Endothelial cell of hepatic sinusoid (primary cell): ENCODE measurements around the gene NRG2.

ENCODE experiments used
- in situ Hi-C: cut with HindIII; loops from 2 replicates; pipeline ENCODE4 v1.10.0; 2017; ENCODE audit warnings: low sequenced_read_pairs

The NRG2 gene

DNA sequence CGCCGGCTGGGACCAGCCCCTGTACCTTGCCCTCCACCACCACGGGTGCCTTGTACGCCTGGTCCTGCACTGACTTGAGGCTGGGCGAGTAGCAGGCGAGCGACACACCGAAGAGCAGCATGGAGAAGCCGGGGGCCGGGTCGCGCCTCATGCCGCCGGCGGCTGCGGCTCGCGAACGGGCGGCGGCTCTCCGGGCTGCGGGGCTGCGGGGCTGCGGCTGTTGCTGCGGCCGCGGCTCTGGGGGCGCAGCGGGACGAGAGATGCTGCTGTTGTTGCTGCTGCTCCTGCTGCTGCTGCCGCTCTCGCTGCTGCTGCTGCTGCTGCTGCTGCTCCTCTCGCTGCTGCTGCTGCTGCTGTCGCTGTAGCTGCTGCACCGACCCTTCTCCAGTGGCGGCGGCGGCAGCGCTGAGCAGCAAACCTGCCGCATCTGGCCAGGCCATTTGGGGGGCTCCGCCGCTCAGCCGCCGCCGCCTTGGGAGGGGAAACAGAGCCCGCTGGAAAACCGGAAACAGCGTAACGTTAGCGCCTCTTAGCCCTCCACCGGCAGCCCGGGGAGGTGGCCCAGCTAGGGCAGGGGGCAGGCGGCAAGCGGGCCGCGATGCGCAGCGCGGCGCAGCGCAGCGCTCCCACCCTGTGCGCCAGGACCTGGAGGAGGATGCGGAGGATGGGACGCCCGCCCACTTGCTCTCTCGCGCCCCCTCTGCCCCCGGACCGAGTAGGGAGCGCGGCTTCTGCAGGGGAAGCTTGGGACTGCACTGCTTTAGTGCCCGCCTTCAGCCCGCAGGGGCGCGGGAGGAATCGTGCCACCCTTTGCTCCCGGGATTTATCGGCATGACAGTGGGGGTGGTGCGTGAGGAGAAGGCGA, at the start of gene NRG2:
NRG2 (minus strand) TSS at position 657 of the 865 bp plus-strand sequence.
- in situ Hi-C loops: no loop called here

GRCh38 chr5:140090251-140090650, 47.2 kb upstream of the NRG2 start:
- in situ Hi-C loops: no loop called here

DNA sequence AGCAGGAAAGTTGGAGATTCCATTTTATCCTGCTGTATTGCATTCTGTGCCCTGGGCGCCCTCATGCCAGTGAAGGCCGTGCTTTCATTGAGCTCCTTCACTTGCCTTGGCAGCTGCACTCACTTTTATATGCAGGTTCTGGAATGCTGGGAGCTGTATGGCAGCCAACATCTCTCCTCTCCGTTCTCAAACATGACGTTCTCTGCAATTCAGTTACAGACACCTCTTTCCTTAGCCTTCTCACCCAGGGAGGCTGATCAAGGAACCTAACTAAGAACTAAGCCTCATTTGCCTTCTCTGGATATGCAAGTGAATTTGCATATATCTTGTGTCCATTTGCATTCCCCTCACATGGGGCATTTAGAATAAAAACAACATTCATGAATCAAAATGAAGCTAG, 41.4 kb upstream of the NRG2 start:
- in situ Hi-C loops: no loop called here

DNA sequence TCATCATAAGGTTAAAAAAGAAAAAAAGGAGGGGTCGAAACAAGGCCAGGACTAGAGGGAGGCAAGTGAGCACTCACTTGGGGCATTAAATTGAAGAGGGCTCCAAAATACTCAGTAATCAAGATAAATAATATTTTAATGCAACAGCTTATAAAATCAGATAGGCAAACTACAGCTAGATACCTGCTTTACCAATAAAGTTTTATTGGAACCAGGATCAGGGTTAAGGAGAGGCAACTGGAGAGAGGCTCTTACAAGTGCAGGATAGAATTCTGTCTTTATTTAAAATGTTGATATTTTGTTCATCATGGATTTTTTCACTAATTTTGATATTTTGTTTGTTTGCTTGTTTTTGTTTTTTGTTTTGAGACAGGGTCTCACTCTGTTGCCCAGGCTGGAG, 40.6 kb upstream of the NRG2 start:
- in situ Hi-C loops: no loop called here

DNA sequence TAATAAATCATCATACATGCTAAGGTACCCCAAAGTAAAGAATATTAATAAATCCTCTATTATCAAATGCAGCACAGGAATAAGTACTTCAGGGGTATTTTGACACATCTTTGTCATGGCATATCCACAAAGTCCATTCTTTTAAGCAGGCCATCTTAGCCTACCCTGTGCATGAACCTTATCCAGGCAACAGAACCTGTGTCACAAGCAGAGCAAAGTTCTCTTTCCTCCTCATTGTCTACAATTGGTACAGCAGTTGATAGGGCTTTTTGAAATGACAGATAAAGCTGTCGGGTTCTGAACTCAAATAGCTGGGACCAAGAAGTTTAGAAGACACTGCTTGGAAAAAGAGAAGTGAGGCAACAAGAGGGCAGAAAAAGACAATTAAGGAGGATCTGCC, 40.0 kb upstream of the NRG2 start:
- in situ Hi-C loops: no loop called here

DNA sequence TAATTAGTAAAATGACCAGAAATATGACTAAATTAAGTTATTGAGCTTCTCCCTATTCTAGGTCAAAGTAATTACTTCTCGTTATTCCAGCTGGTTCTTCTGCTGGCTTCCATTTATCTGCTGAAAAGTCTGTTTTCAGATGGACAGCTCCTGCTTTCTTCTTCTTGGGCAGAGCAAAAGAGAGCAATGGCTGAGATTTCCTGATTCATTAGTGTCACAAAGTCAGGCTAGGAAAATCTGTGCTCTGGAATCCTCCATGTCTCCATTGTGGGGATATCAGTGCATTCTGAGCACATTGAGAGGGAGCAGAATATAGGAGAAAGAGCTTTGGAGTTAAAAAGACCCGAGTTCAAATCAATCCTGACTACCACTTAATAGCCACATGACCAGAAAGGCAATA, 33.7 kb upstream of the NRG2 start:
- in situ Hi-C loops: no loop called here

GRCh38 chr5:140076142-140076541, 33.0 kb upstream of the NRG2 start:
- in situ Hi-C loops: no loop called here

DNA sequence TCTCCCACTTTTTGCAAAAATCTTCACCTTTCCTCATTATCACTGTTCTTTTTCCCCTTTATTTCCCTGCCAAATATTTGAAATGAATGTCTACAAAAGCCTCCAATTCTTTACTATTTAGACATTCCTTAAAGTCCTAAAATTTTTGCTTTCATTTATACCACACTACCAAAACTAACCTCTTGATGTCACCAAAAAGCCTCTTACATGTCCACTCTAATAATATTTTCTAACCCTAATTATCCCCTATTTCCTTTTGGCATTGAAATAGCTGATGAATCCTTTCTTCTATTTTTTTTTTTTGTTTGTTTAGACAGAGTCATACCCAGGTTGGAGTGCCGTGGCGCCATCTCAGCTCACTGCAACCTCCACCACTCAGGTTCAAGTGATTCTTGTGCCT, 32.3 kb upstream of the NRG2 start:
- in situ Hi-C loops: no loop called here

DNA sequence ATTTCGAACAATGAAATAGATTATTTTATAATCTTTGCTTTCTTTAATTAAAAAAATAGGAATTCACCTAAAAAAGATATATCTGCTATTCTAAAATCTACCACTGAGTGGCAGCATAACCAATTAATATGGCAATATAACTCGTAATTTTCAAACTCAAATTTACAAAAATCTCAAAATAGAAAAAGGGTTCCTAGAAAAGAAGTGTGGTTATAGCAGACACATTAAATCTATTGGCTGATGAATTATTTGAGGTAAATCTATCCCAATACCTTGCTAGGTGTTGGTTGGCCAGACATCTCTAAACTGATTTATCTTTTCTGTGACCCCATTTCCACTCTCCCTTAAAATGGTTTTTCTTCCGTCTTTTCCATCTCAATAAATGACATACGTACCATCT, 30.2 kb upstream of the NRG2 start:
- in situ Hi-C loops: loop anchor here (5.0 kb wide), 1 partner anchor 79 kb away; no protein-coding TSS in a partner anchor

GRCh38 chr5:140072812-140073211, 29.7 kb upstream of the NRG2 start:
- in situ Hi-C loops: loop anchor here (5.0 kb wide), 1 partner anchor 79 kb away; no protein-coding TSS in a partner anchor

GRCh38 chr5:140060816-140061215, 17.7 kb upstream of the NRG2 start:
- in situ Hi-C loops: no loop called here

- in situ Hi-C loops: no loop called here
Observed at GRCh38 chr5:140058212-140058932, 15.3 kb upstream of the NRG2 start.

DNA sequence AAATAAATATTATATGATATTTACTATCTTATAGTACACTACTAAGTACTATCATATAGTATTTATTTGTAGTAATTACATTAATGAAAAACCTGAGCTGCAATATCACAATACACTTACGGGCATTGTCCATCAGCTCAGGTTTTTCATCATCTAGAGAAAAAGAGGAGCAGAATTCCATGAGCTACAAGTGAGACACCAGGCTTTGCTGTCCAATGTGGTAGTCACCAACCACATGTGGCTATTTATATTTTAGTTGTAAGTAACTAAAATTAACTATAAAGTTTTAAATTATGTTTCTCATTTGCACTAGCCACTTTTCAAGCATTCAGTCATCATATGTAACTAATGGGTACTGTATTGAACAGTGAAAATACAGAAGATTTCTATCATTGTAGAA, 13.8 kb upstream of the NRG2 start:
- in situ Hi-C loops: no loop called here

- in situ Hi-C loops: no loop called here
Observed at GRCh38 chr5:140055152-140055551, 12.1 kb upstream of the NRG2 start.

DNA sequence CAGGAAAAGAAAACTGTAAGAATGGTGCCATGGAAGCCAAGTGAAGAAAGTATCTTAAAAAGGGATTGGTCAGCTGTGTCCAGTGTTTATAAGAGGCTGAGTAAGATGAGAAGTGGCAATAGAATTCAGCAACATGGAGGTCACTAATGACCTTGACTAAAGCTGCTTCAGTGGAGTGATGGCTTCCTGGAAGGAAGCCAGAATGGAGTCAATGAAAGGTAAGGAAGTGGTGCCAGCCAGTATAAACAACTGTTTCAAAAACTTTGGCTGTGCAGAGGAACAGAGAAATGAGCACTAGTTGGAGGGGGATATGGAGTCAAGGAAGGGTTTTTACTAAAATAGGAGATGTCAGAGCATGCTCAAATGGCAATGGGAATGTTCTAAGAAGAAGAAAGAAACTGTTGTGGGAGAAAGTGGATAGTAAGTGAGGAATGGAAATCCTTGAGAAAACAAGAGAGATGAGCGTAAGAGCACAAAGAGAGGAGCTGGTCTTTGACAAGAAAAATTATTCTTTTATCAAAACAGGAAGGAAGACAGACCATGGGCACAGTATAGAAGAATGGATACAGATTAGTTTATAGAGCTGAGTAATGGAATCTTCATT, 11.1 kb upstream of the NRG2 start:
- in situ Hi-C loops: no loop called here

DNA sequence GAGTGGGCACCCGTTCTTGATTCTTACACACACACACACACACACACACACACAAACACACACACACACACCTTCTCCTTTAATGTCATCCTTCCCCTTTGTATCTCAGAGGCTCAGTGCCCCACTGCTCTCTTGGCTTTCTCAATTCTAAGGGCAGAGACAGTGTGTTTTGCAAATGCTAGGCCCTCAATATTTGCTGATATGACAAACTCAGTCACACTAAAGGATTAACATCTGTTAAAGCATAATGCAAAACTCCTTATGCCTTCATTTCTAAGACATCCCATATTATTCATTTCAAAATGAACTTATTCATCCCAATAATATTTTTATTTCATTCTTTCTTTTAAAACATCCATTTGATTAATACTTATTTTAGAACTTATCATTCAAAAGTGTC, 8.9 kb upstream of the NRG2 start:
- in situ Hi-C loops: no loop called here

DNA sequence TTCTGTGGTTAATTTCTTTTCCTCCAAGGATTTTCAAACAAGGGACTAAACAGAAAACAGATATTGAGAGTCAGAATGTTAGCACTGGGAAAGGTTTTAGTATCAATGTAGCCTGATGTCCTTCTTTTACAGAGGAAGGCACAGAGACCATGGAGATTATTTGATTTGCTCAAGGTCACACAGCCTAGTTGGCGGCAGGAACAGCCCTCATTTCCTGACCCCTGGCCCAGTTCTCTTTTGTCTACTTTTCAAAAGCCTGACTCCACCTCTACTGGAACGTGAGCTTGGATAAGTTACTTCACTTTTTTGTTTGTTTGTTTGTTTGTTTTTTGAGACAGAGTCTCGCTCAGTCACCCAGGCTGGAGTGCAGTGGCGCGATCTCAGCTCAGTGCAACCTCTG, 6.6 kb upstream of the NRG2 start:
- in situ Hi-C loops: no loop called here

DNA sequence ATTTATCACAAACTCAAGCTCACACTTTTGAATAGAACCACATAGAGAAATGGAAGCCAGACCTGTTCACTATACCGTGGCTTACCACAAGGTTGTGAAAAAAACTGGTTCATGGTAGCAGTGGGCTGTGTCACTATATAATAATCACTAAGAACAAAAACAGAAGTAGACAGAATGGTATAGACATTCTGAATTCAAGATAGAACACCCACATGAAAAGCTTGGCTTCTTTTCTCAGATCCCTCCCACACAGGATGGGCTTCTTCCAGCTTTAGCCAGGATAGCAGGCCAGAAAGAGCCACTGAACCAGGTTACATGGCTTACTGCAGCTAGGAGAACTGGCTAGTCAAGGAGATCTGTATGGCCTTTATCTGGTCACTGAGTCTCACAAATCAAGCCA, 6.1 kb upstream of the NRG2 start:
- in situ Hi-C loops: no loop called here

- in situ Hi-C loops: no loop called here
Observed at GRCh38 chr5:140044041-140044440, 942 bp upstream of the NRG2 start.

GRCh38 chr5:140043508-140043872, 391 bp upstream of the NRG2 start:
- in situ Hi-C loops: no loop called here

GRCh38 chr5:140042393-140042642, 781 bp downstream of the NRG2 start:
- in situ Hi-C loops: no loop called here
